NCI-H510A treated with DMSO at 0.1 percent for 48 hours (cell line): ENCODE results near the gene HOXB8.

Experiments used
- DNase-seq: peaks from one replicate; lab custom pipeline; 2025; lab: John Stamatoyannopoulos, UW

The HOXB8 gene

GRCh38 chr17:48610282-48611211 is 4.5 kb downstream of the HOXB8 start, which contains the start of gene HOXB7:
TSS of gene HOXB7 (minus strand) at chr17:48611017. CDS start at chr17:48610918, 99 bp downstream.
- DNase-seq = no peak

- no peak for DNase-seq
Measured at GRCh38 chr17:48609759-48610281, 5.3 kb downstream of the HOXB8 start.

- no peak for DNase-seq
Measured at GRCh38 chr17:48609033-48609432, 6.1 kb downstream of the HOXB8 start.

GRCh38 chr17:48608494-48608834 is 6.6 kb downstream of the HOXB8 start:
- DNase-seq = no peak

- no peak for DNase-seq
Measured at GRCh38 chr17:48606892-48607614, 8.0 kb downstream of the HOXB8 start.

- DNase-seq = no peak
Measured at GRCh38 chr17:48605991-48606891, 8.9 kb downstream of the HOXB8 start.

- no peak for DNase-seq
Measured at GRCh38 chr17:48605409-48605919, 9.6 kb downstream of the HOXB8 start.

- DNase-seq = no peak
Measured at GRCh38 chr17:48604770-48605329, 10.2 kb downstream of the HOXB8 start, which contains the start of gene HOXB6. TSS of gene HOXB6 (minus strand) at chr17:48604986. CDS start at chr17:48598150, 6,836 bp downstream.

- no peak for DNase-seq
Measured at GRCh38 chr17:48603959-48604769, 10.9 kb downstream of the HOXB8 start.

- no peak for DNase-seq
Measured at GRCh38 chr17:48601539-48602425, 13.3 kb downstream of the HOXB8 start.

- no peak for DNase-seq
Measured at GRCh38 chr17:48601207-48601538, 13.9 kb downstream of the HOXB8 start.

GRCh38 chr17:48600244-48601098 is 14.6 kb downstream of the HOXB8 start:
- DNase-seq = no peak

GRCh38 chr17:48599354-48599753 is 15.7 kb downstream of the HOXB8 start:
- DNase-seq = no peak

- no peak for DNase-seq
Measured at GRCh38 chr17:48598736-48599135, 16.4 kb downstream of the HOXB8 start.

GRCh38 chr17:48597778-48598631 is 17.1 kb downstream of the HOXB8 start:
- DNase-seq = no peak

- no peak for DNase-seq
Measured at GRCh38 chr17:48597528-48597777, 17.6 kb downstream of the HOXB8 start.

GRCh38 chr17:48596735-48597527 is 18.2 kb downstream of the HOXB8 start:
- DNase-seq = no peak
